Fibroblast of gingiva (primary cell): ENCODE measurements around the gene H2AZ1.

Experiments used
- DNase-seq: peaks from one replicate; pipeline ENCODE4 v3.0.0-alpha.2; 2011; ENCODE audit warnings: low read depth

The H2AZ1 gene

DNA sequence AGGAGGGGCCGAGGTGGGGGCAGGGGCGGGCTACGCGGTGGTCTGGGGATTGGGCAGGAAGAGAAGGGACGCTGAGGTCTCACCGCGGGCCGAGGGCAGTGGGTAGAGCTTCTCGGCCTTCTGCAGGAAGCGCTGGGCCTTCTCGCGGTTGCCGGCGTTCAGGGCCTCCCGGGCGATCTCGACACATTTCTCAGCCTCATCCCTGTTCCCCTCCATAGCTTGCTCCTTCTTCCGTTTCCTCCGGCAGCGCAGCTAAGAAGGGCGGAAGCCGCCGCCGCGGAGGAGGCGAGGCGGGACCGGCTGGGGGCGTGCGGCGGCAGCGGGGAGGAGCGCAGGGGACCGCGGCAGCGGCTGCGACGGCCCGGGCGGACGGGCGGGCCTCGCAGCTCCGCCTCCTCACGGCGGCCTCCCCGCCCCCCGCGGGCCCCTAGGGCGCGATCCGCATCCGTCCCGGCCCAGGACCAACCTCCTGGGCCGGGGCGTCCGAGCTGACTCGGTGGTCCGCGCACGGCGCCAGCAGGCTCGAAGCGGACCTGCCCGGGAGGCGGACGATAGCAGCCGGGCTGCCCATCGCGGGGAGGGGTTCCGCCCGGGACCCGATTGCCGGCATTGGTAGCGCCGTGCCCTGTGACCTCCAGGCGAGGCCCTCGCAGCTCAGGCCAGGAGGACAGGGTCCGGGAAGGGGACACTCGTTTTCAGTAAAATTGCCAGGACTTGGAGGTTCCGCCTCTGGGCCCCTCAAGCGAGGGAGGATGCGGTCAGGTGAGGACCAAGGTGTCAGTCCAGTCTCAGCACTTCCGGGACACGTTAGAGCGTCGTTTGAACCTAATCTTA is 3.5 kb downstream of the H2AZ1 start, which contains the start of gene DNAJB14:
Gene DNAJB14 (minus strand): TSS at position 263 of the 834 bp plus-strand sequence. CDS start 47 bp downstream, at position 216.
- DNase-seq = peak; percentile 85

- no peak for DNase-seq
These were observed 4.2 kb downstream of the H2AZ1 start for GRCh38 chr4:99945718-99946355.

- no peak for DNase-seq
These were observed 6.1 kb downstream of the H2AZ1 start for GRCh38 chr4:99943904-99944437.

DNA sequence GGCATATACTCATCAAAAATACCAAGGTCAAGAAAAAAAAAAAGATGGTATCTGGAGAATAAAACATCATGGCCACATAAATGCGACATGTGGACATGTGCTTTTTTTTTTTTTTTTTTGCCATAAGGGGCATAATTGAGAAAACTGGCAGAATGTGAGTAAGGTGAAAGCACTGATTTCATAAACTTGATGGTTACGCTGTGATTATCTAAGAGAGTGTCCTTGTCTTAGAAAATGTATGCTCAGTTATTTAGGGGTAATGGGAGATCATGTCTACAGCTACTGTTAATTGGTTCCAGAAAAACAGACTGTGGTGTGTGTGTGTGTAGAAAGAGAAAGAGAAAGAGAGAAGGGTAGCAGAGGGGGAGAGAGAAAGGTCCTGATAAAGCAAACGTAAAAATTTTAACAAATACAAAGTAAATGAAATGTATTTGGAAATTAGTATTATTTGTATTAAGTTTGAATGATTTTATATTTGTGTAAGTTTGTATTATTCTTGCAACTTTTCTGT is 11.8 kb downstream of the H2AZ1 start:
- DNase-seq = no peak

GRCh38 chr4:99934891-99935290 is 15.2 kb downstream of the H2AZ1 start:
- no peak for DNase-seq

GRCh38 chr4:99927566-99927965 is 22.5 kb downstream of the H2AZ1 start:
- DNase-seq = peak; percentile 51

- DNase-seq = no peak
These were observed 28.9 kb downstream of the H2AZ1 start for GRCh38 chr4:99921174-99921573.

DNA sequence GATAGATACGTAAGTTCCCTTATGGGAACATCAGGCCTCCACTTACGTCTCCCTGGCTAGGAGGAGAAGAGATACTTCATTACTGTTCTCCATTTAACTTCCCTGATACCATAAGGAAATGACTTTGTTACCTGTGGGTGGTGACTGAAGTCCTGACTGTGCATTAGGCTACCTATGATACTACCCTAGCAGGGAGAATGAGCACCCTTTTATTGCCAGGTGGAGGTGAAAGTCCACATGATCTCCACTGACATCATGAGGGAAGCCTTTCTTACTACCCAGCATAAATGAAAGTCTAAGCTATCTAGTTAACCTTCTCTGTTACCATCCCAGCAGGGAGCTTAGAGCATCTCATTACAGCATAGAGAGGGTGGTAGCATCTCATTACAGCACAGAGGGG is 31.4 kb downstream of the H2AZ1 start:
- no peak for DNase-seq

DNA sequence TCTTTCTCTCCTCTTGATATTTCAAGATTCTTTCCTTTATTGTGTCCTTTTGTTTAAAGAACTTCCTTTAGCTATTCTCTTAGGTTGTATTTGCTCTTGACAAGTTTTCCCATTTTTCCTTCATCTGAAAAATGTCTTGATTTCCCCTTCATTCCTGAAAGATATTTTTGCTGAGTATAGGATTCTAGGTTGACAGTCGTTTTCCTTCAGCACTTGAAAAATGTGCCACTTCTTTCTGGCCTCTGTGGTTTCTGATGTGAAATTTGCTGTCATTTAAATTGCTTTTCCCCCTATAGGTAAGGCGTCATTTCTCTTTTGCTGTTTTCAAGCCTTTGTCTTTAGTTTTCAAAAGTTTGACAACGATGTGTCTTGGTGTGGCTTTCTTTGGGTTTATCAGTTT is 32.5 kb downstream of the H2AZ1 start:
- DNase-seq = no peak

GRCh38 chr4:99915449-99915848 is 34.6 kb downstream of the H2AZ1 start:
- no peak for DNase-seq
